WTC11 (cell line): Measurements from ENCODE around the gene HNRNPM. TPM values are rescaled to one million over a fixed set of nuclear protein-coding genes. Genes with fewer than 3 reads are reported as not detected.

ENCODE experiments used
- CBFB ChIP-seq: sonication (generic); formaldehyde crosslinking; IDR thresholded peaks from 2 replicates; pipeline ENCODE4 v1.8.1; 2022; ENCODE audit warnings: mild to moderate bottlenecking, low read depth, missing genetic modification reagents
- CREM ChIP-seq: sonication (generic); formaldehyde crosslinking; IDR thresholded peaks from 2 replicates; pipeline ENCODE4 v1.8.1; 2022; ENCODE audit warnings: mild to moderate bottlenecking, missing genetic modification reagents, moderate library complexity
- E2F4 ChIP-seq: sonication (generic); formaldehyde crosslinking; IDR thresholded peaks from 2 replicates; pipeline ENCODE4 v1.8.1; 2022; ENCODE audit warnings: low read depth, mild to moderate bottlenecking, moderate library complexity, missing genetic modification reagents, borderline replicate concordance
- ETV6 ChIP-seq: sonication (generic); formaldehyde crosslinking; IDR thresholded peaks from 2 replicates; pipeline ENCODE4 v1.8.1; 2022; ENCODE audit warnings: mild to moderate bottlenecking, missing genetic modification reagents
- FOXK1 ChIP-seq: sonication (generic); formaldehyde crosslinking; IDR thresholded peaks from 2 replicates; pipeline ENCODE4 v1.8.0; 2022; ENCODE audit warnings: mild to moderate bottlenecking, moderate library complexity, missing genetic modification reagents
- FOXP1 ChIP-seq: sonication (generic); formaldehyde crosslinking; IDR thresholded peaks from 2 replicates; pipeline ENCODE4 v1.8.0; 2022; ENCODE audit warnings: missing genetic modification reagents, mild to moderate bottlenecking, moderate library complexity, borderline replicate concordance
- GABPB1 ChIP-seq: sonication (generic); formaldehyde crosslinking; IDR thresholded peaks from 2 replicates; pipeline ENCODE4 v1.8.1; 2023; ENCODE audit warnings: mild to moderate bottlenecking, missing genetic modification reagents
- JUN ChIP-seq: sonication (generic); formaldehyde crosslinking; IDR thresholded peaks from 2 replicates; pipeline ENCODE4 v1.8.0; 2023; ENCODE audit warnings: mild to moderate bottlenecking, missing genetic modification reagents
- MYBL2 ChIP-seq: sonication (generic); formaldehyde crosslinking; IDR thresholded peaks from 2 replicates; pipeline ENCODE4 v1.8.1; 2023; ENCODE audit warnings: mild to moderate bottlenecking, moderate library complexity, missing genetic modification reagents
- NFYB ChIP-seq: sonication (generic); formaldehyde crosslinking; conservative IDR thresholded peaks from 2 replicates; pipeline ENCODE4 v1.8.0; 2022; ENCODE audit warnings: low read depth, missing genetic modification reagents
- PRRX2 ChIP-seq: fragments of 250-450 bp; sonication (Bioruptor Pico); IDR thresholded peaks from 2 replicates; pipeline ENCODE4 v1.8.0; 2021; ENCODE audit warnings: mild to moderate bottlenecking
- SP1 ChIP-seq: sonication (generic); formaldehyde crosslinking; conservative IDR thresholded peaks from 2 replicates; pipeline ENCODE4 v1.8.1; 2022; ENCODE audit warnings: missing genetic modification reagents
- TEAD1 ChIP-seq: sonication (generic); formaldehyde crosslinking; IDR thresholded peaks from 2 replicates; pipeline ENCODE4 v1.8.0; 2022; ENCODE audit warnings: mild to moderate bottlenecking, missing genetic modification reagents
- USF1 ChIP-seq: sonication (generic); formaldehyde crosslinking; IDR thresholded peaks from 2 replicates; pipeline ENCODE4 v1.8.0; 2022; ENCODE audit warnings: mild to moderate bottlenecking, missing genetic modification reagents
- ZBTB21 ChIP-seq: sonication (generic); formaldehyde crosslinking; IDR thresholded peaks from 2 replicates; pipeline ENCODE4 v1.8.1; 2023; ENCODE audit warnings: mild to moderate bottlenecking, missing genetic modification reagents, borderline replicate concordance
- ZNF281 ChIP-seq: sonication (generic); formaldehyde crosslinking; IDR thresholded peaks from 2 replicates; pipeline ENCODE4 v1.8.0; 2023; ENCODE audit warnings: mild to moderate bottlenecking, missing genetic modification reagents
- total RNA-seq: library from RNA; stranded (reverse); gene quantifications from 3 replicates; pipeline ENCODE4 v1.2.3, GENCODE V29; 2021
- TF ChIP-seq, protein P1 (sequence below): sonication (generic); formaldehyde crosslinking; IDR thresholded peaks from 2 replicates; pipeline ENCODE4 v1.8.0; 2022; ENCODE audit warnings: mild to moderate bottlenecking, missing genetic modification reagents
- TF ChIP-seq, protein P2 (sequence below): sonication (generic); formaldehyde crosslinking; IDR thresholded peaks from 2 replicates; pipeline ENCODE4 v1.8.0; 2023; ENCODE audit warnings: missing genetic modification reagents, mild to moderate bottlenecking, borderline replicate concordance
- TF ChIP-seq, protein P3 (sequence below): sonication (generic); formaldehyde crosslinking; IDR thresholded peaks from 2 replicates; pipeline ENCODE4 v1.8.0; 2022; ENCODE audit warnings: mild to moderate bottlenecking, missing genetic modification reagents

Gene HNRNPM
- total RNA-seq, 1 experiment from 2014 or later: 416 TPM

DNA sequence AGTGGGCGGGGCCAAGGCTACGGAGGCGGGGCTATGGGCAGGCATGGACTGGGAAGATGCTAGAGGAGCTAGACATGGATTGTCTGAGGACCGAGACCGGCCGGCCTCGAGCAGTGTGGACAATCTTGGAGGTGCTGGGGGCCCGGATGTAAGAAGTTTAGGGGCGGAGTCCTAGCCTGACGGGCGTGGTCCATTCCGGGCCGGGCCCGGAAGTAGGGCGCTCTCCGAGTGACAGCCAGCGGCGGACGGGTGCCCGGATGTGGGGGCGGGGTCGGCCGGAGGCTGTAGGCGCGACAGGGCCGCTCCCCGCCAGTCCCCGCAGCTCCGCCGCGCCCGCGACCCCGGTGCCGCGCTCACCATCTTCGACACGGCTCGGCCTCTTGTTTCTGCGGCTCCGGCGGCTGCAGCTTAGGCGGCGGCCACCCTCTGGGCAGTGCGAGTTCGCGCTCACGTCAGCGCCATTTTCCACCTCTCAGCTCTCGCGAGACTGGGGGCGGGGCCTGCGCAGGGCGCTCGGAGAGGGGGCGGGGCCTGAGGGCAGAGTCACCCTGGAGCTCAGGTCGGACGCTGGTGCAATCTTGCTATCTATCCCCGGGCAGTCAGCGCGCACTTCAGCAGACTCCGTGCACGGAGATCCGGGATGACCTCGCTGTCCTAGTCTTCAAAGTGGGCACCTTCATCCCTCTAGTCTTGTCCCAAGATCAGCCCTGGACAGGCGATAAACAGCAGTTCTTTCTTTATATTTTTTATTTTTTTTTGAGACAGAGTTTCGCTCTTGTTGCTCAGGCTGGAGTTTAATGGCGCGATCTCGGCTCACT, 69.1 kb downstream of the HNRNPM start, which contains the start of gene ZNF414 (continued):
- TF ChIP-seq USF1 (CRISPR knock-in tag) (peak; percentile 24; the same call in 1 of the 2 replicates), CREM (CRISPR knock-in tag) (no peak; the same call in 1 of the 2 replicates), TEAD1 (CRISPR knock-in tag) (no peak; the same call in 1 of the 2 replicates), ZNF281 (CRISPR knock-in tag) (peak; percentile 51; the same call in 1 of the 2 replicates), GABPB1 (peak; percentile 86), E2F4 (CRISPR knock-in tag) (no peak), SP1 (CRISPR knock-in tag) (peak; percentile 81; the same call in 1 of the 2 replicates), FOXP1 (CRISPR knock-in tag) (peak; percentile 89; the same call in 1 of the 2 replicates), FOXK1 (CRISPR knock-in tag) (peak; percentile 63; the same call in 1 of the 2 replicates), MYBL2 (CRISPR knock-in tag) (0 out of 2 replicates have a peak, but pooled peaks have one; percentile 40), JUN (peak; percentile 38; the same call in 1 of the 2 replicates), PRRX2 (CRISPR knock-in tag) (no peak), ZBTB21 (CRISPR knock-in tag) (no peak), NFYB (CRISPR knock-in tag) (no peak), ETV6 (CRISPR knock-in tag) (peak; percentile 74), CBFB (CRISPR knock-in tag) (0 out of 2 replicates have a peak, but pooled peaks have one; percentile 52)
- TF ChIP-seq, protein P1, sequence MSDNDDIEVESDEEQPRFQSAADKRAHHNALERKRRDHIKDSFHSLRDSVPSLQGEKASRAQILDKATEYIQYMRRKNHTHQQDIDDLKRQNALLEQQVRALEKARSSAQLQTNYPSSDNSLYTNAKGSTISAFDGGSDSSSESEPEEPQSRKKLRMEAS (CRISPR knock-in tag): peak; percentile 73
- TF ChIP-seq, protein P2, sequence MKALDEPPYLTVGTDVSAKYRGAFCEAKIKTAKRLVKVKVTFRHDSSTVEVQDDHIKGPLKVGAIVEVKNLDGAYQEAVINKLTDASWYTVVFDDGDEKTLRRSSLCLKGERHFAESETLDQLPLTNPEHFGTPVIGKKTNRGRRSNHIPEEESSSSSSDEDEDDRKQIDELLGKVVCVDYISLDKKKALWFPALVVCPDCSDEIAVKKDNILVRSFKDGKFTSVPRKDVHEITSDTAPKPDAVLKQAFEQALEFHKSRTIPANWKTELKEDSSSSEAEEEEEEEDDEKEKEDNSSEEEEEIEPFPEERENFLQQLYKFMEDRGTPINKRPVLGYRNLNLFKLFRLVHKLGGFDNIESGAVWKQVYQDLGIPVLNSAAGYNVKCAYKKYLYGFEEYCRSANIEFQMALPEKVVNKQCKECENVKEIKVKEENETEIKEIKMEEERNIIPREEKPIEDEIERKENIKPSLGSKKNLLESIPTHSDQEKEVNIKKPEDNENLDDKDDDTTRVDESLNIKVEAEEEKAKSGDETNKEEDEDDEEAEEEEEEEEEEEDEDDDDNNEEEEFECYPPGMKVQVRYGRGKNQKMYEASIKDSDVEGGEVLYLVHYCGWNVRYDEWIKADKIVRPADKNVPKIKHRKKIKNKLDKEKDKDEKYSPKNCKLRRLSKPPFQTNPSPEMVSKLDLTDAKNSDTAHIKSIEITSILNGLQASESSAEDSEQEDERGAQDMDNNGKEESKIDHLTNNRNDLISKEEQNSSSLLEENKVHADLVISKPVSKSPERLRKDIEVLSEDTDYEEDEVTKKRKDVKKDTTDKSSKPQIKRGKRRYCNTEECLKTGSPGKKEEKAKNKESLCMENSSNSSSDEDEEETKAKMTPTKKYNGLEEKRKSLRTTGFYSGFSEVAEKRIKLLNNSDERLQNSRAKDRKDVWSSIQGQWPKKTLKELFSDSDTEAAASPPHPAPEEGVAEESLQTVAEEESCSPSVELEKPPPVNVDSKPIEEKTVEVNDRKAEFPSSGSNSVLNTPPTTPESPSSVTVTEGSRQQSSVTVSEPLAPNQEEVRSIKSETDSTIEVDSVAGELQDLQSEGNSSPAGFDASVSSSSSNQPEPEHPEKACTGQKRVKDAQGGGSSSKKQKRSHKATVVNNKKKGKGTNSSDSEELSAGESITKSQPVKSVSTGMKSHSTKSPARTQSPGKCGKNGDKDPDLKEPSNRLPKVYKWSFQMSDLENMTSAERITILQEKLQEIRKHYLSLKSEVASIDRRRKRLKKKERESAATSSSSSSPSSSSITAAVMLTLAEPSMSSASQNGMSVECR (CRISPR knock-in tag): peak; percentile 71; the same call in 1 of the 2 replicates
- TF ChIP-seq, protein P3, sequence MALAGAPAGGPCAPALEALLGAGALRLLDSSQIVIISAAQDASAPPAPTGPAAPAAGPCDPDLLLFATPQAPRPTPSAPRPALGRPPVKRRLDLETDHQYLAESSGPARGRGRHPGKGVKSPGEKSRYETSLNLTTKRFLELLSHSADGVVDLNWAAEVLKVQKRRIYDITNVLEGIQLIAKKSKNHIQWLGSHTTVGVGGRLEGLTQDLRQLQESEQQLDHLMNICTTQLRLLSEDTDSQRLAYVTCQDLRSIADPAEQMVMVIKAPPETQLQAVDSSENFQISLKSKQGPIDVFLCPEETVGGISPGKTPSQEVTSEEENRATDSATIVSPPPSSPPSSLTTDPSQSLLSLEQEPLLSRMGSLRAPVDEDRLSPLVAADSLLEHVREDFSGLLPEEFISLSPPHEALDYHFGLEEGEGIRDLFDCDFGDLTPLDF (CRISPR knock-in tag): 0 out of 2 replicates have a peak, but pooled peaks have one; percentile 41
